Thymus (tissue), 11 donors: ENCODE results near the gene ZNF697. TPM values are rescaled to one million over a fixed set of nuclear protein-coding genes. Genes with fewer than 3 reads are reported as not detected.

Experiments
- DNase-seq, 9 donors: peaks; one replicate each; pipeline ENCODE4 v3.0.0-alpha.2; 2013; ENCODE audit warnings: low spot score in 9 of 9, low read depth in 6 of 9, missing footprints in 1 of 9
- H3K27ac ChIP-seq, 2 donors: one replicate each; pipeline ENCODE4 v1.5.1; 2013; ENCODE audit warnings: control low read depth in 1 of 2, low read depth in 1 of 2, low read length in 1 of 2, mild to moderate bottlenecking in 1 of 2, moderate library complexity in 1 of 2
- H3K27me3 ChIP-seq, 2 donors: one replicate each; pipeline ENCODE4 v1.5.1; 2013; ENCODE audit warnings: low read length in 1 of 2; ENCODE audit not compliant: control insufficient read depth in 2 of 2, insufficient read depth in 1 of 2
- H3K36me3 ChIP-seq, 2 donors: one replicate each; pipeline ENCODE4 v1.5.1; 2013; ENCODE audit warnings: low read length in 1 of 2, mild to moderate bottlenecking in 1 of 2, moderate library complexity in 1 of 2; ENCODE audit not compliant: control insufficient read depth in 2 of 2, insufficient read depth in 2 of 2
- H3K4me1 ChIP-seq, 2 donors: one replicate each; pipeline ENCODE4 v1.5.1; 2013; ENCODE audit warnings: low read length in 2 of 2; ENCODE audit not compliant: control insufficient read depth in 2 of 2, insufficient read depth in 2 of 2
- H3K4me3 ChIP-seq, 2 donors: one replicate each; pipeline ENCODE4 v1.5.1; 2013; ENCODE audit warnings: low read length in 2 of 2, control low read depth in 1 of 2, mild to moderate bottlenecking in 1 of 2
- H3K9me3 ChIP-seq, 2 donors: one replicate each; pipeline ENCODE4 v1.5.1; 2013; ENCODE audit warnings: low read length in 1 of 2, mild to moderate bottlenecking in 1 of 2; ENCODE audit not compliant: control insufficient read depth in 2 of 2, insufficient read depth in 1 of 2
- WGBS: extraction: QIAGEN DNeasy Blood & Tissue Kit; methylation state at CpG from one replicate; pipeline ENCODE4 v1.1.7; 2013; 5-methylcytosine and 5-hydroxymethylcytosine counted together
- polyA plus RNA-seq: library from polyadenylated mRNA; stranded (reverse); fragments of 200-250 nt; gene quantifications from one replicate; pipeline ENCODE4 v1.2.3, GENCODE V29; 2013
- total RNA-seq: library from RNA; stranded (reverse); fragments of 120-200 nt; gene quantifications from one replicate; pipeline ENCODE4 v1.2.4, GENCODE V29; 2013
- donor health status: healthy.

The ZNF697 gene
- total and polyA plus RNA-seq, 2 donors, result 1.2 to 1.3 TPM

DNA sequence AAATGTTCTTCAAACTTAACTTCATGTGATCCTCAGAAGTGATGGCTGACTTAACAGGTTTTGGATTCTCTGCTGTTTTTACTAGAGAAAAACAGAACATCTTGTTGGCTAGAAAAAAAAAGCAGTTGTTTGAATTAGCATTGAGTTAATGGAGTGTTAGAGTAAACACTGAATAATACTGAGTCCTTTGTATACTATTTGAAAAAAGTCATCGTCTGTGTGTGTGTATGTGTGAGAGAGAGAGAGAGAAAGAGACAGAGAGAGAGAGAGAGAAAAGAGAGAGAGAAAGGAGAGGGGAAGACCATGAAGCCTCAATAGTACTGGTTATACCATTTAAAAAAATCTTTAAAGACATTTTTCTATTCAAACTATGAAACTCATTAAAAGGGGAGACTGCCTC is 10.4 kb downstream of the ZNF697 start:
- no peaks in the 10 kb centered on the region for H3K4me1 ChIP-seq
- no peaks in the 10 kb centered on the region for H3K36me3 ChIP-seq
- H3K27ac ChIP-seq, result no peak overlapping the region
- no peak overlapping the region for H3K4me3 ChIP-seq
- WGBS, result 93% methylated on average over 1 of the region's 1 CpG
- no peaks in the 10 kb centered on the region for H3K9me3 ChIP-seq
- no peaks in the 10 kb centered on the region for H3K27me3 ChIP-seq
- no peak for DNase-seq

DNA sequence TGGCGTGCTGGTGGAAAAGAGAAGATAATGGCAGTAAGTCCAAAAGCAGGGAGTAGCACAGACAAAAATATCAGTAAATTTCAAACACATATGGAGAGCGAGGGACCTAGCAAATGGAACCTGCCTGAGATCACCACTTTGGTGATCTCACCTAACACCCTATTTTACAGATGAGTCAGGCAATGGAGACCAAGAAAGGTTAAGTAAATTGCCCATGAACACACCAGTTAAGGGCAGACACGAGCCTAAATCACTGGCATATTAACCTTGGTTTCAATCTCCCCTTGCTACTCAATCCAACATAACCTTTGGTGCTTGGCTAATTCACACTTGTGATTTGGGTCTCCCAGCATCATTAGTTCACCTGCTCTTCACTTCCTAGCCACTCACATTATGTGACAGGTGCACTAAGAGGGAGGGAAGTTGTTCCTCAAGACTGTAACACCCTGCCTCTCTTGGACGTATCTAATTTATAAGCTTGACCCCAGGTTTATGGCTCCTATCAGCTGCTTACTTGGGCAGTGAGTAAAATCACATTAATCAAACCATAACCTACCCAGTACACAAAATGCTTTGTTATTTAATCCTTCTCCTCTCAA is 11.5 kb downstream of the ZNF697 start:
- Histone ChIP-seq H3K4me1 (peaks cover 0 to 7% of the 10 kb centered on the region in 2 donors), H3K9me3 (no peaks in the 10 kb centered on the region), H3K36me3 (no peaks in the 10 kb centered on the region), H3K4me3 (no peak overlapping the region), H3K27ac (no peak overlapping the region), H3K27me3 (peaks cover 0 to 10% of the 10 kb centered on the region in 2 donors)
- 96% methylated on average over 4 of the region's 4 CpGs for WGBS
- no peak for DNase-seq

DNA sequence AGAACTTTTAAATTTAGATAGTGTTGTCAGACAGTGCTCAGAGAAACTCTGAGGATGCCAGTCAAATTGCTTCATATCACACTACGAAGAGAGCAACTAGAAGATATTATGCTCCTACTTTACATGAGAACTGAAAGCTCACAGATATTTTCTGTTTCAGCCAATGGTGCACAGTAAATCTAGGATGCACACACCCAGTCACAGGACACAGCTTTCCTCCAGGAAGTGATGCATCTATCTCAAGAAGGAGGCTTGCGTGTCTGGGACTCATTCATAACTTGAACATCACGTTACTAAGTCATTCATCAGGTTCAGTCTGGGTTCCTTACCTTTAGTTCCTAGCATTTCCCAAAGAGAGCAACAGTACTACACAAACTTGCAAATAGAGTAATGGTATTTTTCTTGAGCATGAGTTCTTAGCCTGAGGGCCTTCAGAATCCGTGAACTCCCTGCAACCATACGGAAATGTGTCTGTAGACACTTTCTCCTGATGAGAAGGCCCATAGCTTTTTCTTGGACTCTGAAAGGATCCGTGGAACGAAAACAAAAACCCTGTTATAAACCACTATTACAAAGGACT is 12.2 kb downstream of the ZNF697 start:
- Histone ChIP-seq H3K27ac (no peak overlapping the region), H3K4me1 (peaks cover 0 to 7% of the 10 kb centered on the region in 2 donors), H3K4me3 (no peak overlapping the region), H3K27me3 (peaks cover 3 to 17% of the 10 kb centered on the region in 2 donors), H3K36me3 (no peaks in the 10 kb centered on the region), H3K9me3 (no peaks in the 10 kb centered on the region)
- WGBS, result 86% methylated on average over 7 of the region's 7 CpGs
- no peak for DNase-seq

DNA sequence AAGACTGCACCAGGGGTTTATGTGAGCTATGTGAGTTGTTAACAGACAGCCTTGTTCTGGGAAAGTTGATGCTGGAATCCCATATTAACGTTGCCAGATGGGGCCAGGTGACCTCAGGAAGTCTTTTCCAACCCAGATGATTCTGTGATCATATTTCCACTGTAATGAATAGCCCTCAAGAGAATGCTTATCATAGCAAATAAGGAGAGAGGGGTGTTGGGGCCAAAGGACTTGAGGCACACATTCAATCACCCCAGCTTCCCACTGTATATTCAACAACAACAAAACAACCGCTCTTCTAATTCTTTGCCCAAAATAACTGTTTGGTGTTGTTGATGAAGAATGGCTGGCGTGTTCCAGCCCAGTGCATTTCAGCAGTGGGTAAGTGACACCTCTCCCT is 14.1 kb downstream of the ZNF697 start:
- H3K4me1 ChIP-seq, result peaks cover 0 to 7% of the 10 kb centered on the region in 2 donors

DNA sequence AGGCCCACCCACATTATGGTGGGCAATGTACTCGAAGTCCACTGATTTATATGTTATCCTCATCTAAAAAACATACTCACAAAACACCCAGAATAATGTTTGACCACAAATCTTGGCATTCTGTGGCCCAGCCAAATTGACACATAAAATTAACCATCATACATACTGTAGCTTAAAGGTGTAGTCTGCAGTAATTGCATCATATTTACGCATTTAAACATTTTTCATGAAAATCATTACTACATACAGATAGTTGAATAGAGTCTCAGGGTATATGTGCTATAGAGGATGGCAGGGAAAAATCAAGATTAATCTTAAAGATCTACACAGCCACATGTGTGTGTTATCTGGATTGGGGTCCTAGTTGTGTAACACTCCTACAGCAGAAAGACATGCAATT is 14.5 kb downstream of the ZNF697 start:
- WGBS, result 90% methylated on average over 2 of the region's 2 CpGs
- Histone ChIP-seq H3K9me3 (no peaks in the 10 kb centered on the region), H3K27me3 (peaks cover 9 to 29% of the 10 kb centered on the region in 2 donors), H3K27ac (no peak overlapping the region), H3K4me3 (no peak overlapping the region), H3K4me1 (peaks cover 0 to 7% of the 10 kb centered on the region in 2 donors), H3K36me3 (no peaks in the 10 kb centered on the region)
- DNase-seq, result no peak

More for the DNA sequence above, 14.1 kb downstream of the ZNF697 start:
- Histone ChIP-seq H3K36me3 (no peaks in the 10 kb centered on the region), H3K9me3 (no peaks in the 10 kb centered on the region), H3K4me3 (no peak overlapping the region), H3K27ac (no peak overlapping the region), H3K27me3 (peaks cover 9 to 29% of the 10 kb centered on the region in 2 donors)
- DNase-seq, result no peak
- WGBS, result 81% methylated on average over 3 of the region's 3 CpGs

DNA sequence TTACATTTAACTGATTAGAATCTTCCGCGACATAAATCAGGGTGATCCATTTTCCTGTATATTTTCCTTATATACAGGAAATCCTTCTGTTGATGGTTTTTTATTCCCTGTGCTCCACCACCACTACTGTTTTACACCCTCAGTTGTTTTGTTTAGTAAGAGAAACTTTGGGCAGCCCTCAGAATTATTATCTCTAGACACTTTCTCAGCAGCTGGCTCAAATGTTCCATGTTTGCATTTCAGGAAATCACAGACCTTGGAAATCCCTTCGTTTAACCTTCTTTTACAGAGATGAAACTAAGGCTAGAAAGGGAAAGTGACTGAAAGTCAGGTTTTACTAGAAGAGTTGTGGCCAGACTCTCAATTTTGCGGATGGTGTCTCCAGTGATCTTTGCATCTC is 15.2 kb downstream of the ZNF697 start:
- Histone ChIP-seq H3K36me3 (no peaks in the 10 kb centered on the region), H3K4me1 (peaks cover 0 to 7% of the 10 kb centered on the region in 2 donors), H3K4me3 (no peak overlapping the region), H3K9me3 (no peaks in the 10 kb centered on the region), H3K27me3 (peaks cover 9 to 29% of the 10 kb centered on the region in 2 donors), H3K27ac (no peak overlapping the region)
- DNase-seq, result no peak
- WGBS, result 89% methylated on average over 4 of the region's 4 CpGs

DNA sequence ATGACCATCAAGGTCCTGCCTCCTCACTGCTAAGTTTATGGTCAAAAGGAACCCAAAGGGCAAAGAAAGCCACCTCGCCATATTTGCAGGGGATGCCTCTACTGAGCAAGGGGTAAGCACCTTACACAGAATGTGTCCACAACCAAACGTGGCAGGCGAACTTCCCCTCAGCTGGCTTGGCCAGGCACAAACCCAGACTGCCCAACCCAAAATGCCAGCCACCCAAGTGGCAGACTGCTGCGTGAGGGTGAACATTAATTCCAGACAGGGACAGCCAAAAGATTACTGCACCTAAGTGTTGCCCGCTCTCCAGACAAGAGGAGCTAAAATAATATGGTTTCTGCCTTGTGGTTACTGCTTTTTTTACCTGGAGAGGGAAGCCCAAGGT is 16.0 kb downstream of the ZNF697 start:
- no peak for DNase-seq
- WGBS, result 88% methylated on average over 5 of the region's 5 CpGs
- Histone ChIP-seq H3K4me1 (peaks cover 0 to 7% of the 10 kb centered on the region in 2 donors), H3K4me3 (no peak overlapping the region), H3K27ac (no peak overlapping the region), H3K36me3 (no peaks in the 10 kb centered on the region), H3K27me3 (peaks cover 9 to 29% of the 10 kb centered on the region in 2 donors), H3K9me3 (no peaks in the 10 kb centered on the region)

DNA sequence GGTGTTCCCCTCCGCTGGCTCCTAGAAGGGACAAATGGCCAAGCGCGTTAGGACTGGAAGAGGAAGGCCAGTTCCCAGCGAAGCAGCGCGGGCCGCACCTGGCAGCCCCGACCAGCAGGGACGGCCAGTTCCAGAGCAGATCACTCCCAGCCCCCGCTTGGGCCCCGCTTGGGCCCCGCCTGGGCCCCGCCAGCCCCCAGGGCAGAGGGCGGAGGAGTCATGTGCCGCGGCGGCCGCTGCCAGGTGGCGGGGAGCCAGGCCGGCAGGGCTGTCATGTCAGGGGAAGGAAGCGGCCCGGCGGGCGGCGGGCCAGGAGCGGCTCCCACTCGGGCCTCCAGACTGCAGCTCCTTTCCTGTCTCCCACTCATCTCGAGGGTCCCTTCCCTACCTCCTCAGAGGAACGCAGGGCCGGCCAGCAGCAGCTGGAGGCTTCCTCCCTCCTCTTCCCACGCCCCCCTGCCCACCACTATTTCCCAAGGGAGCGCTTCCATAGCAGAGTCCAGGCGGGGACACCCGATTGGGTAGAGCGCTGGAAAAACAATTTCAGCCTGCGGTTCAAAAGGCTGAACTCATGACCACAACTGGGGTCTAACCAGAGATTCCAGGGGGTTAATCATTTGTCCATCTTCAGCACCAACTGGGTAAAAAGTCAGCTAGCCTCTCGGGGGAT is 16.5 kb downstream of the ZNF697 start:
- Histone ChIP-seq H3K36me3 (no peaks in the 10 kb centered on the region), H3K27ac (no peak overlapping the region), H3K4me1 (peaks cover 0 to 7% of the 10 kb centered on the region in 2 donors), H3K27me3 (peaks cover 9 to 29% of the 10 kb centered on the region in 2 donors), H3K4me3 (no peak overlapping the region), H3K9me3 (no peaks in the 10 kb centered on the region)
- DNase-seq, result peak in 1 of 9 donors; percentile 20
- WGBS, result 13% methylated on average over 37 of the region's 37 CpGs

DNA sequence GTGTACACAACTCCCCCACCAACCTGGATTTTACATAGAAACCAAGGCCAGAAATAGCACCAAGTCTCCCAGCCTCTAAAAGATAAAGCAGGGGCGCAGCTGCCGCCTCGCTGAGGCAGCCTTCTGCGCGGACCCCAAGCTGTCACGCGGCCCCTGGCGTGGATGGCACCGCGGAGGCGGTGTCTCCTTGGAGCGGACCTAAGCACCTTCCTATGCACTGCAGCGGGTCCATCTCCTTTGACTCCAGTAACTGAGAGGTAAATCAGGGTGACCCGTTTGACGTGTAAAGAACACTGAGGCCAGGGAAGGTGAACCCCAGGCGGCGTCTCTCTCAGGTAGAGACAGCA is 17.0 kb downstream of the ZNF697 start:
- H3K36me3 ChIP-seq, result no peaks in the 10 kb centered on the region
- peaks cover 9 to 29% of the 10 kb centered on the region in 2 donors for H3K27me3 ChIP-seq
- no peaks in the 10 kb centered on the region for H3K9me3 ChIP-seq
- 69% methylated on average over 17 of the region's 17 CpGs for WGBS
- H3K27ac ChIP-seq, result no peak overlapping the region
- DNase-seq, result no peak
- no peak overlapping the region for H3K4me3 ChIP-seq
- H3K4me1 ChIP-seq, result peaks cover 0 to 7% of the 10 kb centered on the region in 2 donors
